A549 (cell line): ENCODE measurements around the gene ARID5B.

Experiments used
- CBX8 ChIP-seq: fragments of 200-600 bp; sonication (generic); IDR thresholded peaks from 2 replicates; pipeline ENCODE4 v1.6.1; 2016
- CTCF ChIP-seq: fragments of >200 bp; sonication (Bioruptor Twin); formaldehyde crosslinking; IDR thresholded peaks from 3 replicates; pipeline ENCODE4 v1.5.1; 2016
- HDAC2 ChIP-seq: fragments of 200-600 bp; sonication (generic); IDR thresholded peaks from 2 replicates; pipeline ENCODE4 v1.6.1; 2016
- HES2 ChIP-seq: fragments of >200 bp; sonication (Bioruptor Twin); formaldehyde crosslinking; IDR thresholded peaks from 2 replicates; pipeline ENCODE4 v1.6.1; 2016
- JUN ChIP-seq, 2 experiments: fragments of >200 bp; sonication (Bioruptor Twin); formaldehyde crosslinking; IDR thresholded peaks; 2 replicates in 1 of 2; 3 replicates in 1 of 2; pipeline ENCODE4 v1.6.1; 2016 to 2017
- MAZ ChIP-seq: fragments of 150-350 bp; IDR thresholded peaks from 2 replicates; pipeline ENCODE4 v1.6.1; 2014; ENCODE audit warnings: antibody characterized with exemption, low read depth, low read length, borderline replicate concordance
- MYC ChIP-seq: IDR thresholded peaks from 2 replicates; pipeline ENCODE4 v1.6.1; 2012; ENCODE audit warnings: mild to moderate bottlenecking, inconsistent platforms, low read length, improper control_type of control experiment, borderline replicate concordance
- NFE2L2 ChIP-seq: fragments of 150-350 bp; conservative IDR thresholded peaks from 2 replicates; pipeline ENCODE4 v1.6.1; 2014; ENCODE audit warnings: low read length
- NR3C1 ChIP-seq: fragments of >200 bp; sonication (Bioruptor Twin); formaldehyde crosslinking; IDR thresholded peaks from 3 replicates; pipeline ENCODE4 v1.6.1; 2017
- POLR2A ChIP-seq: IDR thresholded peaks from 2 replicates; pipeline ENCODE4 v1.6.1; 2012; ENCODE audit warnings: mild to moderate bottlenecking, low read length
- RNF2 ChIP-seq: fragments of 200-600 bp; sonication (generic); IDR thresholded peaks from 2 replicates; pipeline ENCODE4 v1.6.1; 2016; ENCODE audit warnings: low read depth, mild to moderate bottlenecking, antibody characterized with exemption, moderate library complexity, borderline replicate concordance

GRCh38 chr10:62115842-62116241 is 214.3 kb downstream of the ARID5B start:
- TF ChIP-seq NR3C1 (no peak), POLR2A (no peak), HDAC2 (no peak), JUN (IDR thresholded peaks at IDR 0.05) (no peak), CTCF (no peak), NFE2L2 (no peak), CBX8 (no peak), MAZ (no peak), HES2 (no peak), MYC (no peak), RNF2 (no peak)
